Caki2 (cell line): Measurements from ENCODE around the gene ENTREP3. TPM values are rescaled to one million over a fixed set of nuclear protein-coding genes. Genes with fewer than 3 reads are reported as not detected.
"Not testable (repeated sequence)": the region's sequence is repeated elsewhere in the genome, so short reads cannot be mapped to it uniquely, and the experiment has no call there.

Experiments used
- DNase-seq: peaks from one replicate; pipeline ENCODE4 v3.0.0-alpha.2; 2015; ENCODE audit warnings: low read depth
- in situ Hi-C: cut with HindIII; loops from 2 replicates; pipeline ENCODE4 v1.10.0; 2016; ENCODE audit warnings: low sequenced_read_pairs, low pct_unique_long_range_greater_than_20kb, mixed read lengths
- total RNA-seq: library from RNA; depleted of rRNA; stranded (reverse); fragments of >200 nt; shearing (Covaris generic); gene quantifications from 2 replicates; pipeline ENCODE4 v1.2.3, GENCODE V29; 2014; ENCODE audit warnings: low replicate concordance

ENTREP3 gene
- total RNA-seq, 1 experiment from 2014 or later = 4.3 TPM

- in situ Hi-C loops = no loop called here
- peak; percentile 16 for DNase-seq
These were observed 972 bp upstream of the ENTREP3 start for GRCh38 chr1:155256058-155256852.

GRCh38 chr1:155254714-155255242 is 505 bp downstream of the ENTREP3 start:
- in situ Hi-C loops = no loop called here
- DNase-seq = peak; percentile 22

- DNase-seq = no peak
- in situ Hi-C loops = no loop called here
These were observed 1.0 kb downstream of the ENTREP3 start for GRCh38 chr1:155254228-155254713.

- no peak for DNase-seq
- in situ Hi-C loops = no loop called here
These were observed 1.5 kb downstream of the ENTREP3 start for GRCh38 chr1:155253797-155254196.

DNA sequence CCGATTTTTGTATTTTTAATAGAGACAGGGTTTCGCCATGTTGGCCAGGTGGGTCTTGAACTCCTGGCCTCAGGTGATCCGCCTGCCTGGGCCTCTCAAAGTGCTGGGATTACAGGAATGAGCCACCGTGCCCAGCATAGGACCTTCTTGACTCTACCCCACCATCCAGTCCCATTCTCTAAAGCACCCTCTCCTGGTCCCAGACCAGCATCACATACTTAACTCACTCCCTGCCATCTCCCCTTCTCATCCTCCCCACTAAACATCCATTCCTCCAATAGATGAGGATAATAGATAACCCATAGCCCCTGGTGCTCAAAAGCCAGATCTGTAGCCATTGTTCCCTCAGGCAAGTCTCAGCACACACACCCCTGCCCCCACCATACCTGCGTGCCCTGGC is 2.1 kb downstream of the ENTREP3 start:
- in situ Hi-C loops = no loop called here

GRCh38 chr1:155251566-155251965 is 3.7 kb downstream of the ENTREP3 start:
- in situ Hi-C loops = no loop called here
- no peak for DNase-seq

More for the DNA sequence above, 2.1 kb downstream of the ENTREP3 start:
- no peak for DNase-seq

DNA sequence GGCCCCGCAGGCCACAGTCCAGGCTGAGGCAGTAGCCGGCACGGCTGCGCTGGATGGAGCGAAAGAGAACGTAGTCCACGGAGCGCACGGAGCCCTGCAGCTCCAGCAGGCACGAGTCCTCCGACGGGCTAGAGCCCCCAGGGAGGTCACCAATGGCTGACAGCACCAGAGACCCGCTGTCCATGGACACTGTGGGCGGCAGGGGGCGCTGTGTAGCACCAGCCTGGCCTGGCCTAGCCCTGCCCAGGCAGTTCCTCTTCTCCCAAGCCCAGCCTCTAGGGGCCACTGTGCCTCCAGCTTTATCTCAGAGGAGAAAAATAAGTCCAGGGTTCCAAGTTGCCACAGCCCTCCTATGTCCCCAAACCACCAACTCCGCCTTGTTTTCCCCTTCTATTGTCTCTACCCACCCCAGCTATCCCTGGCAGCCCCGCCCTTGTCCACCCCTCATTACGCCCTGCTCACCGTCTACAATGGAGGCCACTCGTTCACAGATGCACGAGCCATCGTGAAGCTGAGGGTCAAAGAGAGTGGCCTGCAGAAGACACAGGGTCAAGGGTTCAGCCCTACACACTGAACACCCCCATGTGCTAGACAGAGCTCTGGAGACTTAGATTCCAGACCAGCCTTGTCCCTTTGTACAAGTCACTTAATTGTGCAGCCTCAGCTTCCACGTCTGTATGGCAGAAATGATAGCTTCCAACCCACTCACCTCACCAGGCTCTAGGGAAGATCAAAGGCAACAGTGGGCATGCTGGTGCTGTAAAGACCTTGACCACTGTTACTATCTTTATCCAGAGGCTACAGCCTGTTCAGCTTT is 4.4 kb downstream of the ENTREP3 start:
- in situ Hi-C loops = no loop called here

GRCh38 chr1:155250246-155250632 is 5.0 kb downstream of the ENTREP3 start:
- in situ Hi-C loops = no loop called here
- DNase-seq = no peak

More for the DNA sequence above, 4.4 kb downstream of the ENTREP3 start:
- peak; percentile 71 for DNase-seq

- in situ Hi-C loops = no loop called here
- no peak for DNase-seq
These were observed 7.4 kb downstream of the ENTREP3 start for GRCh38 chr1:155247667-155248553.

- in situ Hi-C loops, DNase-seq: not testable (repeated sequence)
These were observed 8.5 kb downstream of the ENTREP3 start for GRCh38 chr1:155246796-155247195.

- in situ Hi-C loops = no loop called here
- DNase-seq = no peak
These were observed 10.1 kb downstream of the ENTREP3 start for GRCh38 chr1:155245163-155245524.

GRCh38 chr1:155244368-155245162 is 10.7 kb downstream of the ENTREP3 start:
- DNase-seq = peak; percentile 99
- in situ Hi-C loops = no loop called here

DNA sequence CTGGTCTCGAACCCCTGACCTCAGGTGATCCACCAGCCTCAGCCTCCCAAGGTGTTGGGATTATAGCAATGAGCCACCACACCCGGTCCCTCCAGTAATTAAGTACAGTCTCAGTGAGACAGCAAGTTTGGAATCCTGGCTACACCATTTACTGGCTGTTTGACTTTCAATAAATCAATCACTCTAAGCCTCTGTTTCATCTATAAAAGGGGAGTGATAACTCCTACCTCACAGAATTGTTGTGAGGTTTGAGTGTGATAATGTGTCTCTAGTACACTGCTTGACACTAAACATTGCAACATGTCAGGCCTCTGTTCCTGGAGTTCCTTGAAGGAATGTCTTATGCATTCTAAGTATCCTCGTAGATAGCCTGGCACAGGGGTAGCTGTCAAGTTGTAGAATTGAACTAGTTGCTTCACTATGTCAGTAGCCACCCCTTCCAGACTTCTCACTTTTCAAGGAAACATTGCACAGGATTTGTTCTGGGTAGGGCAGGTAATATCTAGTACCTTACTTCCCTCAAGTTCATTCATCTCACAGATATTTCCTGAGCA is 12.4 kb downstream of the ENTREP3 start:
- no peak for DNase-seq
- in situ Hi-C loops = no loop called here

GRCh38 chr1:155241841-155242264 is 13.4 kb downstream of the ENTREP3 start:
- DNase-seq = no peak
- in situ Hi-C loops = no loop called here

- peak; percentile 65 for DNase-seq
- in situ Hi-C loops = no loop called here
These were observed 14.1 kb downstream of the ENTREP3 start for GRCh38 chr1:155241069-155241679.

DNA sequence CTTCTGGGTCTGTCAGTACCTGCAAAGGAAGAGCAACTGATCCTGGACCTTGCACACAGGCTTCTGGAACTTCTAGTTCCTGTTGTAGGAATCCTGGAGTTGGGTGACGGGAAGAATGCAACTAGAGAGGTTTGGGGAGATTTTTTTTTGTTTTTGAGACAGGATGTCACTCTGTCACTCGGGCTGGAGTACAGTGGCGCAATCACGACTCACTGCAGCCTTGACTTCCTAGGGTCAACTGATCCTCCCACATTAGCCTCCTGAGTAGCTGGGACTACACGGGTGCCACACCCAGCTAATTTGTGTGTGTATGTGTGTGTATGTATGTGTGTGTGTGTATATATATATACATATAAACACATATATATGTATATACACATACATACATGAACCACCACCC is 18.8 kb downstream of the ENTREP3 start:
- in situ Hi-C loops = no loop called here
- no peak for DNase-seq

DNA sequence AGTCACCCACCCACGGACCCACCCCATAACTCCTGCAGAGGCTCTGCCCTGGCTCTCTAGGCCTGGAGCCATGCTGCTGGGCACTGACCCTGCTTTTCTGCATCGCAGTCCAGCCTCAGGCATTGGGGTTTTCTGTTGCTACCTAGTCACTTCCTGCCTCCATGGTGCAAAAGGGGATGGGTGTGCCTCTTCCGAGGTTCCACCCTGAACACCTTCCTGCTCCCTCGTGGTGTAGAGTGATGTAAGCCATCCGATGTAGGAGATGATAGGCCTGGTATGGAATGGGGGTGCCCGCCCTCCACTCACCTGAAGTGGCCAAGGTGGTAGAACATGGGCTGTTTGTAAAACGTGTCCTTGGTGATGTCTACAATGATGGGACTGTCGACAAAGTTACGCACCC is 19.9 kb downstream of the ENTREP3 start:
- DNase-seq, in situ Hi-C loops: not testable (repeated sequence)
